Measurements from ENCODE around the gene MUC15. TPM values are rescaled to one million over a fixed set of nuclear protein-coding genes. Genes with fewer than 3 reads are reported as not detected.

The MUC15 gene
- total and polyA plus RNA-seq, 3 donors from 2014 or later = 0.25 to 0.57 TPM; not detected in 1

- H3K4me3 ChIP-seq = no peak overlapping the region
- no peaks in the 10 kb centered on the region for H3K36me3 ChIP-seq (ENCODE audit: low read depth, missing control alignments)
- H3K9me3 ChIP-seq = no peaks in the 10 kb centered on the region
- no peaks in the 10 kb centered on the region for H3K27me3 ChIP-seq
- TF ChIP-seq, protein P1, sequence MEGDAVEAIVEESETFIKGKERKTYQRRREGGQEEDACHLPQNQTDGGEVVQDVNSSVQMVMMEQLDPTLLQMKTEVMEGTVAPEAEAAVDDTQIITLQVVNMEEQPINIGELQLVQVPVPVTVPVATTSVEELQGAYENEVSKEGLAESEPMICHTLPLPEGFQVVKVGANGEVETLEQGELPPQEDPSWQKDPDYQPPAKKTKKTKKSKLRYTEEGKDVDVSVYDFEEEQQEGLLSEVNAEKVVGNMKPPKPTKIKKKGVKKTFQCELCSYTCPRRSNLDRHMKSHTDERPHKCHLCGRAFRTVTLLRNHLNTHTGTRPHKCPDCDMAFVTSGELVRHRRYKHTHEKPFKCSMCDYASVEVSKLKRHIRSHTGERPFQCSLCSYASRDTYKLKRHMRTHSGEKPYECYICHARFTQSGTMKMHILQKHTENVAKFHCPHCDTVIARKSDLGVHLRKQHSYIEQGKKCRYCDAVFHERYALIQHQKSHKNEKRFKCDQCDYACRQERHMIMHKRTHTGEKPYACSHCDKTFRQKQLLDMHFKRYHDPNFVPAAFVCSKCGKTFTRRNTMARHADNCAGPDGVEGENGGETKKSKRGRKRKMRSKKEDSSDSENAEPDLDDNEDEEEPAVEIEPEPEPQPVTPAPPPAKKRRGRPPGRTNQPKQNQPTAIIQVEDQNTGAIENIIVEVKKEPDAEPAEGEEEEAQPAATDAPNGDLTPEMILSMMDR (IDR thresholded peaks at IDR 0.05) = no peak
- no peak for TF ChIP-seq POLR2A (IDR thresholded peaks at IDR 0.05)
- no peak for DNase-seq
- 71 to 77% methylated on average over 4 of the region's 4 CpGs for WGBS, 2 donors
- H3K27ac ChIP-seq = no peak overlapping the region
- H3K4me1 ChIP-seq = no peaks in the 10 kb centered on the region
- intact Hi-C loops (cut with DNase I; ENCODE audit: low total_unique reads) = no loop called here
Observed at GRCh38 chr11:26558190-26558589, 13.9 kb downstream of the MUC15 start.

GRCh38 chr11:26557666-26558065 lies 14.4 kb downstream of the MUC15 start:
- WGBS, 2 donors = 48 to 53% methylated on average over 3 of the region's 3 CpGs
- no peaks in the 10 kb centered on the region for H3K9me3 ChIP-seq
- intact Hi-C loops (cut with DNase I; ENCODE audit: low total_unique reads) = no loop called here
- H3K4me3 ChIP-seq = no peak overlapping the region
- no peaks in the 10 kb centered on the region for H3K27me3 ChIP-seq
- H3K36me3 ChIP-seq (ENCODE audit: low read depth, missing control alignments) = no peaks in the 10 kb centered on the region
- DNase-seq = no peak
- no peak for TF ChIP-seq POLR2A (IDR thresholded peaks at IDR 0.05)
- TF ChIP-seq, protein P1 (IDR thresholded peaks at IDR 0.05) = no peak
- no peaks in the 10 kb centered on the region for H3K4me1 ChIP-seq
- no peak overlapping the region for H3K27ac ChIP-seq

DNA sequence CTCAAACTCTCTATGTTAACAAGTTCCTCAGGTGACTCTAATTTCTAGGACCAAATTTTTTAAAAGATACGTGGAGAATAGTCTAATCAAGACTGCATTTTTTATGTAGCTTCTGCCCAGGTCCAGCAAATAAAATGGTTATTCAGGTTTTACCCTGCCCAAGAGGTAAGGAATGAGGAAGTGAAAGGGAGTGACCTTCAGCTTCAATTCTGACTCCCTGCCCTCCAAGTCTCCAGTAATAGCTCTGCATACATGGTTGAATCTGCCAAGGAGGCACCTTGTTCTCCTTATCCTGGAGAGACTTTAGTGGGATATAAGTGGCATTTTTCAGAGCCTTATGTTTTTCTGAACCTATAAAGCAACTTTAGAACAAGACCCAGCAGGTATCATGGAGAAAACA lies 15.5 kb downstream of the MUC15 start:
- WGBS, 2 donors = 63 to 94% methylated on average over 1 of the region's 1 CpG
- H3K4me1 ChIP-seq = no peaks in the 10 kb centered on the region
- intact Hi-C loops (cut with DNase I; ENCODE audit: low total_unique reads) = no loop called here
- TF ChIP-seq, protein P1 (IDR thresholded peaks at IDR 0.05) = no peak
- TF ChIP-seq POLR2A (IDR thresholded peaks at IDR 0.05) = no peak
- DNase-seq = no peak
- no peaks in the 10 kb centered on the region for H3K36me3 ChIP-seq (ENCODE audit: low read depth, missing control alignments)
- no peak overlapping the region for H3K27ac ChIP-seq
- no peaks in the 10 kb centered on the region for H3K9me3 ChIP-seq
- no peaks in the 10 kb centered on the region for H3K27me3 ChIP-seq
- H3K4me3 ChIP-seq = no peak overlapping the region

- Histone ChIP-seq H3K27me3 (no peaks in the 10 kb centered on the region), H3K27ac (no peak overlapping the region), H3K4me1 (no peaks in the 10 kb centered on the region), H3K36me3 (ENCODE audit: low read depth, missing control alignments) (no peaks in the 10 kb centered on the region), H3K4me3 (no peak overlapping the region), H3K9me3 (no peaks in the 10 kb centered on the region)
- WGBS, 2 donors = 73 to 86% methylated on average over 5 of the region's 5 CpGs
- no peak for DNase-seq
- TF ChIP-seq POLR2A (IDR thresholded peaks at IDR 0.05) = no peak
- TF ChIP-seq, protein P1 (IDR thresholded peaks at IDR 0.05) = no peak
- intact Hi-C loops (cut with DNase I; ENCODE audit: low total_unique reads) = no loop called here
Observed at GRCh38 chr11:26554455-26554854, 17.6 kb downstream of the MUC15 start.

DNA sequence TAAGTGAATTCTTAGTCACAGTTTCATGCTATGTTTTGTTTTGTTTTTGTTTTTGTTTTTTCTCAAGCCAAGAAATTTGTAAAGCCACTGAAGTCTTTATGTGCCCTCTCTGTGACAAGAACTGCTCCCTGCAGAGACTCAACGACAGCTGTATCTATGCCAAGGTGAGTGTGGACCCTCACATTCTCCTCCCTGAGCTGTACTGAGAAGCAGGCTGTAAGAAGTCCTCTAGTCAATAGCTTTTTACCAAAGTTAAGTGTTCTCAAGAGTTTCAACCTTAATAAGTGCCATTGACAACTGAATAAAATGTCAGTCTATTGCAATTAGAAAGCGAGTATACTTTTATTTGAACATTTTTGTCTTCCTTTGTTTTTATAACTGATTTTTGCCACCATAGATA lies 18.9 kb downstream of the MUC15 start:
- H3K9me3 ChIP-seq = no peaks in the 10 kb centered on the region
- H3K4me3 ChIP-seq = no peak overlapping the region
- no peaks in the 10 kb centered on the region for H3K27me3 ChIP-seq
- H3K27ac ChIP-seq = no peak overlapping the region
- DNase-seq = no peak
- H3K4me1 ChIP-seq = no peaks in the 10 kb centered on the region
- 66 to 76% methylated on average over 2 of the region's 2 CpGs for WGBS, 2 donors
- no peaks in the 10 kb centered on the region for H3K36me3 ChIP-seq (ENCODE audit: low read depth, missing control alignments)
- intact Hi-C loops (cut with DNase I; ENCODE audit: low total_unique reads) = no loop called here
- TF ChIP-seq POLR2A (IDR thresholded peaks at IDR 0.05) = no peak
- TF ChIP-seq, protein P1 (IDR thresholded peaks at IDR 0.05) = no peak

Data from testis (tissue), 3 donors.